NAMALWA (cell line): Measurements from ENCODE around the gene TMCC1.
A peak's percentile ranks its signal among the peaks of the same experiment; 100 is the strongest.
"Not testable (repeated sequence)": the region's sequence is repeated elsewhere in the genome, so short reads cannot be mapped to it uniquely, and the experiment has no call there.

Experiments
- DNase-seq: peaks from one replicate; pipeline ENCODE4 v3.0.0-alpha.2; 2015; ENCODE audit warnings: low spot score

Gene TMCC1

GRCh38 chr3:129893581-129894070 lies at the start of gene TMCC1:
TSS of gene TMCC1 (minus strand) at chr3:129893711.
- DNase-seq = peak; percentile 93

DNA sequence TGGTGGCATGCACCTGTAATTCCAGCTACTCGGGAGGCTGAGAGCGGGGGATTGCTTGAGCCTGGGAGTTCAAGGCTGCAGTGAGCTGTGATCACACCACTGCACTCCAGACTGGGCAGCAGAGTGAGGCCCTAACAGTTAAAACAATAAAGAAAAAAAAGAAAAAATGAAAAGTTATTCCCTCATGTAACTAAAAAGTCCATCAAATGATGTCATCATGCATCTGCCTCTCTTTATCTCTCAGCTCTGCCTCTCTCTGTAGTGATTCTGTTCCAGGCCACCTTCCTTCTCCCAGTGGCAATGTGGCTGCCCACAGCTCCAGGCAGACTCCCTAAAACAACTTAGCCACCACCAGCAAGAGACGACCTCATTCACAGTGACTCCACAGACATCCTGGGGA lies 49.5 kb upstream of the TMCC1 start:
- DNase-seq = no peak

GRCh38 chr3:129942296-129942695 lies 48.8 kb upstream of the TMCC1 start:
- DNase-seq = peak; percentile 84

DNA sequence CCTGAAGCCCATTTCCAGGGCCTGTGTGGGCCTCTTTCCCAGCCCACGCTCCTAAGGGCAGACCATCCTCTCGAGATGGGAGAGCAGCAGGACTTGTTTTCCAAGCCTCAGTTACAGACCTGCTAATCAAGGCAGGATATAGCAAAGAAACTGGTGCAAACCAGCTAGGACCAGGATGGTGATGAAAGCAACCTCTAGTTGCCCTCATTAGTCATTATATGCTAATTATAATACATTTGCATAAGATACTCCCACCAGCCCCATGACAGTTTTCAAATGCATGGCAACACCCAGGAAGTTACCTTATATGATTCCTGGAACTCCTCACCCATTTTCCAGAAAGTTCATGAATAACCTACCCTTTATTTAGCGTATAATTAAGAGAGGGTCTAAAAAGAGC lies 46.6 kb upstream of the TMCC1 start:
- DNase-seq = peak; percentile 25

DNA sequence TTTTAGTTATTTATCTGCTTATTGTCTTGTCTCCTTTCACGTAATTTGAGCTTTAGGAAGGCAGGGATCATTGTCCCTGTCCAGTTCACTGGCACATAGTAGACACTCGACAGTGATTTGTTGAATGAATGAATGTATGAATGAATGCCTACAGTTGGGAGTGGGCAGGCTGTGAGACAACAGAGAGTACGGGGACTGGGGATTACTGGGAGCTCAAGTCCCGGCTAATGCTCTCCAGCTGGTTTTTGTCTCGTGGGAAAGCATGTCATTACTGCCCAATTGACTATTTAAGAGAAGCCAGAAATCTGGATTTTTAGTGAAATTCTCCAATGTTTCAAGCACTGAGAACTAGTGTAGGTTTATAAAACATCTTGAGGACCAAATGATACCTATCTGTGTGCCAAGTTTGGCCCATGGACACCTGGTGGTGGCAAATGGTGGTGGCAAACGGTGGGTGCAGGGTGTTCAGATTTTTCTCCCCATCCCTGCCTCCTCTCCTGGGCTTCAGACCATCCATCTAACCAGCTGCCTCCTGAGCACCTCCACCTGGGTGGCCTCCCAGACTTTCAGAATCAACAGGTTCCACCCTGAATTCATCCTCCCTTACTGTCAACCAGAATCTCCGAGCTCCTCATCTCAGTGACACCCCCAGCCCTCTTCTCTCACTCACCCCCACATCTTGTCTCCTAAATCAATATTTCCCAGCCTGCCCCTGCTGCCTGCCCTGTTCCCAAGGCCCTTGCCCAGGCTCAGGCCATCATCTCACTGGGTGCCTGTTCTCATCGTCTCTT lies 44.8 kb upstream of the TMCC1 start:
- DNase-seq = peak; percentile 33

DNA sequence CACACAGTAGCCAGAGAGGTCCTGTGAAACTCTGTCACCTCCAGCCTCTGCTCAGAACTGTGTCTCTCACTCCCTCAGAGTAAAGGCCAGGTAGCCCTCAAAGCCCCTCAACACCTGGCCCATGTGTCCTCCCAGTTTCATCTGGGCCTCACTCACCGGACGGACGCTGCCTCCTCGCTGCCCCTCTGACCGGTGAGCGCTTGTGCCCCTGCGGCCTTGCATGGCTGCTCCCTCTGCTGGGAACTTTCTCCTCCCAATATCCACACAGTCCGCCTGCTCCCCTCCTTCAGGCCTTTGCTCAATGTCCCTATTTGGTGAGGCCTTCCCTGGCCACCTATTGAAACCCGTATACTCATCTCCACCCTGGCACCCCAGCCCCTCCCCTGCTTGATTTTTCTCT lies 44.2 kb upstream of the TMCC1 start:
- DNase-seq = no peak

DNA sequence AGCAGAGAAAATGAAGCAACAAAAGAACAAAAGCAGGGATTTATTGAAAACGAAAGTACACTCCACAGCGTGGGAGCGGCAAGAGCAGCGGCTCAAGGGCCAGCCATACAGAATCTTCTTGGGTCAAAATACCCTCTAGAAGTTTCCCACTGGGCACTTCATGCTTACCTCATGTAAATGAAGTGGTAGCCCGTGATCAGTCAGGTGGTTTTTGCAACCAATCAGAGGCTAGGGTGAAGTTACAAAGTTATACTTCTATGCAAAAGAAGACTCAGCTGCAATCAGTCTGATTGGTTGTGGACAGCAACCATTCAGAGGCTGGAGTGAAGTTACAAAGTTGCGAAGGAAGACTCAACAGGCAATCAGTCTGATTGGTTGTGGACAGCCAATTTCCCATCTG lies 43.2 kb upstream of the TMCC1 start:
- DNase-seq = peak; percentile 40

DNA sequence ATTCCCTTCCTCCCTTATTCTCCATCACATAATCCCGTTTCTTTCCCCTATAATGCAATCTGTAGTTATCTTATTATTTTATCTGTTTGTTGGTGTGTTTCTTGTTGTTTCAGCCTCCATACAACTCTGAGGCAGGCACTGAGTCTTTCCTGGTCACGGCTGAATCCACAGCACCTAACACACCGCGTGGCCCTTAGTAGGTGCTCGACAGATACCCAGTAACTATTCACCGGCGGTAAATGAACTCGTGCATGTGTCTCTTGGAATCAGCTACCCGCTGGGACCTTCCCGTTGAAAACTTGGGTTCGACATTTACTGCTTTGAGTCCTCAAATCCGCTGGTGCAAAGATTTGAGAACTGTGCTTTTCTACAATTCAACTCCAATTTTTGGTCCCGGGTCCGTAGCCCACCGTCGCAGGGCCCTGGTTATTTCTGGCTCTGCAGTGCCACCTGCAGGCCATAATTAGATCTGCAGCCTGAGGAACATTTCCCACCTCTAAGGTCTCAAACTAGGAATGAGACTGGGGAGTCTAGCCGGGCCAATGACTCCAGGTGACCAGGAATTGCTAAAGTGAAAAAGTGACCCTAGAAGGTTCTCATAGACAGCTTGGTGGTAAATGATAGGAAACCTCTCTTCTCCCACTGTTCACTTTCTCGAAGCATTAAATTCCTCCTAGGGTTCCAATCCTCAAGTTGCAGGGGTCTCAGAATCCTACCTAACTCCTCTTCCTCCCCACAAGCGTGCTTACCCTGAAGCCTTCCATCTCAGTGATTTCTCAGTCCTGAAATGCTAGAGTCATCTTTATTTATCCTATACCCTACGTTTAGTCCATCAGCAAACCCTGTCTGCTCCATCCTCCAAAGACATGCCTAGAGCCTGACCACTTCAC lies 41.0 kb upstream of the TMCC1 start:
- DNase-seq = peak; percentile 71

DNA sequence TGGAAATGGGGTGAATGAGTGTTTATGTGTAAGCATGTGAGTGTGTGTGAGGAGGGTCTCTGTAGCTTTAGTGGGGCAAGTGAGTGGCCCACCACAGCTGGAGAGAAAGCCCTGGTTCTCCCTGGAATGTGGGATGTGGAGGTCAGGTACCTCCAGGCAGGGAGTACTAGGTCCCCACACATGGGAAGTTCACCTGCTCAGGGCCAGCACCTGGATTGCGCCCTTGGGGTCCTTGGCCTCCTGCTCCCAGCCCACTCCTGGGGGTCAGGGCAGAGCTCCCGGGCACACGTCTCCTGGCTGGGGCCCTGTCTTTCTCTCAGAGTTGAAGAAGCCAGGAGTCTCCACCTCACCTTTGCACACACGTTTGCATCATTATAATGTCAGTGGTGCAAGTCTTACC lies 40.0 kb upstream of the TMCC1 start:
- no peak for DNase-seq

- DNase-seq = no peak
Measured at GRCh38 chr3:129929383-129929782, 35.9 kb upstream of the TMCC1 start.

- no peak for DNase-seq
Measured at GRCh38 chr3:129927072-129927471, 33.6 kb upstream of the TMCC1 start.

DNA sequence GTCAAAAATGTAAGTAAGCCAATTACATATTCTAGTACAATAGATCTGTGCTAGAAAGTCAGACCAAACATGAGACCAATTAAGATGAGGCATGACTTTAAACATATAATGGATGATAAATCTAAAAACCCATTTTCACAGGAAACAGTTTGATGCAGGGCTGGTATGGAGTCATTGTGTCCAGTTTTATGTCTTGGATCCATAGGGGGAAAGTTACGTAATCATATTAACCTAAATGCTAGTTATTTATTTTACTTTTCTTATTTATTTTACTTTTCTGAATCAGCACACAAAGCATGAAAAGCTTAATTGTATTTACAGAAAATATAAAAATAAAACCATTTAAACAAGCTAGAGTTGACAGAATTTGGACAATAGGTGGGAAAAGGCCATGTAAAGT lies 26.3 kb upstream of the TMCC1 start:
- no peak for DNase-seq

- no peak for DNase-seq
Measured at GRCh38 chr3:129919357-129919756, 25.8 kb upstream of the TMCC1 start.

DNA sequence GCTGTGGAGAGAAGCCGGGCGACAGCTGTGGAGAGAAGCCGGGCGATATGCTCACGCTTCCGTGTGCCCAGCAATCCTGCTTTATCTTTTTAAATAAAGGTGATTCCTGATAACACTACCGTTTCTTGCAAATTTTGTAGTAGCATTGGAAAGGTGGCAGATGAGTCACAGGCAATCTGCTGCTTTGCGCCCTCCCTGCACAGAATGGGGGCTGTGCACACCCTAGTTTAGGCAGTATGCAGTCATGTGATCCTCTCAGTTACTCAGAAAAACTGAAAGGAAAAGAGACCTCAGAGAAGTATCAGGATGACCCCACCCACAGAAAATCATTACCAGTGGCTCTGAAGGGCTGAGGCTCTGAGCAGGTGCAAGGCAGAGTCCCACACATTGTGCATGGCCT lies 24.9 kb upstream of the TMCC1 start:
- DNase-seq = no peak

DNA sequence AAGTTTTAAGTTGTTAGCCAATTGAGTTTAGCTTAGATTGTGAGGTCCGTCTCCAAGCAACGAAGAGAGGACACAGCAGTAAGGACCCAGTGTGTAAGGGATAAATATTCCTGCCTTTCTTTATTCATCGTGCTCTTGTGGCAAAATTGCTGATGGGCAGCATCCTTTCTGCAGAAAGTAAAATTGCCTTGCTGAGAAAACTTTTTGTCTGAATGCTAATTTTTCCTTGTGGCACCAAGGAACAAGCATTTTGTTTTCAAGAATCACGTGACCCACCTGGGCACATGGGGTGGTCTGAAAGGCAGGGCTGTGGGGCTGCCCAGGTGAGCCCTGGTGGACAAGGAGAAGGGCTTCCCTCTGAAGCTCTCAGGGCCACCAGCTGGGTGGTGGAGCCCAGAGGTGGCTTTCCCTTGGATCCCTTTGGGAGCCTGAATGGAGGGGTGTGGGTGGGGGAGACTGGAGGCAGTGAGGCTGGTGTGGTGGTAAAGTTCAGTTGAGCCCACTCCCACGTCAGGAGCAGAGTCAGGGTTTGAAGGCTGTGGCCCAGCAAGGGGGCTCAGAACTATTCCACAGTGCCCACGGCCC lies 24.0 kb upstream of the TMCC1 start:
- no peak for DNase-seq

GRCh38 chr3:129913618-129914017 lies 20.1 kb upstream of the TMCC1 start:
- no peak for DNase-seq

DNA sequence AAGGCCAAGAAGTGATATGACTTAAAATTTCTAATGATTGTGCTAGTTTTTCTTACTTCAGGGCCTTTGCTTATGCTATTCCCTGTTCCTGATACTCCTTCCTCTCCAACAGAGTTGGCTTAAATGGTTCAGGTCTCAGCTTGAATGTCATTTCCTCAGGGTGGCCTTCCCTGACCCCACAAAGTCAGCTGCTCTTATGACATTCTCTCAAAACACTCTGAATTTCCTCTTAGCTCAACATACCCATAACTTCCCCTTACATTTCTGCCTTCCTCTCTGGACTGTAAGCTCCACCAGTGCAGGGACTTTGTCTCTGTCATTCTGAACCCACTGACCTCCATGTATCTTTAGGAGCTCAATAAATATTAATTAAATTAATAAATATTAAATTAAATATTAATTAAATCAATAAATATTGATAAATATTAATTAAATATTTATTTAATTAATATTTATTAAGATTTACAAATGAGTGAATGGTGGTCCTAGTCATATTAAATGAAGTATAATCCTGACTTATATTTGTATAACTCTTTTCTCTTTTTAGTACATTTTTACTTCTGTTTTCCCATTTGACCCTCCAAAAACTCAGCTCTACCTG lies 17.9 kb upstream of the TMCC1 start:
- DNase-seq = peak; percentile 17

DNA sequence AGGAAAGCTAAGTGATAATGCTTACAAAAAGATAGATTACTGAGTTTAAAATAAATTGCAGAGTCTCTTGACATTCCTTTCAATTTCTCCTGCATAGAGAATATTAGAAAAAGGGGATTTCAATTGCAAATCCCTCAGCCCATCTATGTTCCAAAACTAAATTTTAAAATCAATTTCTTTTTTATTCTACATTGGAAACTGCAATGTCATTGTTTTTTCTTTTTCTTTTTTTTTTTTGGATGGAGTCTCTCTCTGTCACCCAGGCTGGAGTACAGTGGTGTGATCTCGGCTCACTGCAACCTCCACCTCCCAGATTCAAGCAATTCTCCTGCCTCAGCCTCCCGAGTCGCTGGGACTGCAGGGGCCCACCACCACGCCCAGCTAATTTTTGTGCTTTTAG lies 15.7 kb upstream of the TMCC1 start:
- DNase-seq = not testable (repeated sequence)

DNA sequence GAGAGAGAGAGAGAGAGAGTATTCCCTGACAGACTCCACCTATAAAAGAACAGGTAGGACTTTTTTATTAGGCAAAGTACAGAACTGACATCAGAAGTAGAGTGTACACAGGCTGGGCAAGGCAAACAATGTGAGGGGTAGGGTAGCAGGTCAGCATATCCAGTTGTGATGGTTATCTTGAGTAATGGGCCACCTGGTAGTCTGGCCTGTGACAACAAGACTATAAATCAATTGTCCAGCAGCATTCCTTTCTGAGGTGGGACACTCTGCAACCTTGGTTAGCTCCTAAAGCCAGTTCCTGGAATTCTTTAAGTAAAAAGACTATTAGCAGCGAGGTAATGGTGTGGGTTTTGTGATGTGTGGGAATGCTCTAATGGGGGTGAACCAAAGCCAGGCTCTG lies 14.9 kb upstream of the TMCC1 start:
- no peak for DNase-seq

- DNase-seq = not testable (repeated sequence)
Measured at GRCh38 chr3:129901272-129901671, 7.8 kb upstream of the TMCC1 start.

DNA sequence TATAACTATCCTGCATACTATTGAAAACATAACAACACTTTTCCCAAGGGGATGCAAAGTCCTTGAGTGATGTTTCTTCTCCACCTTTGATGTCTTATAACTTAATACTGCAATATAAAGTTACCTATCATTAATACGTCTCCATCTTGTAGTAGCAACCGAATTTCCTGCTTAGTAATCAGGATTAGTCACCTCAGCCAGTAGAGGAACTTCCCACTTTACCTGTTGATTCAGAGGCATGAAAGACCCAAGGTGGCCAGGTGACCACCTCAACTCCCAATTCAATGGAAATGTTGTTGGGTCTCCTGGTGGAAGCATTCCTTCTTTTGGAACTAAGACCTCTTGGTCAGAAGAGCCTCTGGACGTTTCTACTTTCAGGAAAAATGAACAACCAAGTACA lies 3.5 kb upstream of the TMCC1 start:
- no peak for DNase-seq

DNA sequence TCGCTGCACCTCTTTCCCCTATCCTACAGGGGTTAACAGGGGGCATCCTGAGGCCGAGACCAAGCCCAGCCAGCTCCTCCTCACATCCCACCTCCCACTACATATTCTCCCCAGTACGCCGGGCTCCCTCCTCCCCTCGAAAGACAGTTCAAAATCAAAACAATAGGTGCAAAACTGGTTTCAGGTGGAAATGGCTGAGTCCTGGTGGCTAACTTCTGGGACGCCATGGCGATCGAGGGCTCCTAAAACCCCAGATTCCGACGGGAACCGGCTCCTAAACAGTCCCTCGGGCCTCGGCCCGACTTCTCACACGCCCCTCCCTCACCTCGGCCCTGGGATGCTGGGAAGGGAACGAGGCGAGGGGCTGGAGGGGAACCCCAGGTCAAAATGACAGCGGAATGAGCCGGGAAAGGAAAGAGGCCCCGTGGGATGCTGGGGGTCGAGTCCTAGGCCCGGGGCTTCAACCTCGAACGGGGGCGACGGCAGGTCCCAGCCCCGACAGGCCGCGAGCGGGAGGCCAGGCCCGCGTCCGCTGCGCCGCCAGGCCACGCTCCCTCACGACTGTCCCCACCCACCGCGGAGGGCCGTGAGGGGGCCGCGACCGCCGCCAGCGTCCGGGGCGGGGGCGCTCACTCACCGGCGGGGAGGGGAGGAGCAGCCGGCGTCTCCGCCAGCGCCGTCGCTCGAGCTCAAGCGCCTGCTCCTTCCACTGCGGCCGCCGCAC lies 492 bp downstream of the TMCC1 start:
- DNase-seq = peak; percentile 76
